Hepatocyte (in vitro differentiated cells): ENCODE measurements around the gene NR2C2. TPM values are rescaled to one million over a fixed set of nuclear protein-coding genes. Genes with fewer than 3 reads are reported as not detected.

Source experiments
- DNase-seq: peaks from one replicate; pipeline ENCODE4 v3.0.0-alpha.2; 2016; ENCODE audit warnings: low spot score
- H2AFZ ChIP-seq: fragments of 200-600 bp; sonication (generic); 2 replicates; pipeline ENCODE4 v1.6.0; 2016; ENCODE audit warnings: antibody characterized with exemption, mild to moderate bottlenecking
- H3K27ac ChIP-seq: fragments of 200-600 bp; sonication (generic); 2 replicates; pipeline ENCODE4 v1.5.1; 2016; ENCODE audit warnings: mild to moderate bottlenecking
- H3K27me3 ChIP-seq: fragments of 200-600 bp; sonication (generic); 2 replicates; pipeline ENCODE4 v1.6.1; 2016
- H3K36me3 ChIP-seq: fragments of 200-600 bp; sonication (generic); replicated peaks from 2 replicates; pipeline ENCODE4 v1.5.1; 2016; ENCODE audit warnings: low read depth; ENCODE audit not compliant: insufficient read depth
- H3K4me1 ChIP-seq: fragments of 200-600 bp; sonication (generic); 2 replicates; pipeline ENCODE4 v1.5.1; 2016; ENCODE audit warnings: mild to moderate bottlenecking, moderate library complexity; ENCODE audit not compliant: insufficient read depth
- H3K4me2 ChIP-seq: fragments of 200-600 bp; sonication (generic); 2 replicates; pipeline ENCODE4 v1.6.0; 2016
- H3K4me3 ChIP-seq: fragments of 200-600 bp; sonication (generic); 2 replicates; pipeline ENCODE4 v1.5.1; 2016; ENCODE audit warnings: mild to moderate bottlenecking
- H3K79me2 ChIP-seq: fragments of 200-600 bp; sonication (generic); 2 replicates; pipeline ENCODE4 v1.6.0; 2017; ENCODE audit warnings: mild to moderate bottlenecking
- H3K9me2 ChIP-seq: fragments of 200-600 bp; sonication (generic); replicated peaks from 2 replicates; pipeline ENCODE4 v1.6.0; 2017; ENCODE audit warnings: mild to moderate bottlenecking; ENCODE audit not compliant: insufficient read depth
- H3K9me3 ChIP-seq: fragments of 200-600 bp; sonication (generic); 2 replicates; pipeline ENCODE4 v1.5.1; 2016; ENCODE audit warnings: low read depth, mild to moderate bottlenecking
- H4K20me1 ChIP-seq: fragments of 200-600 bp; sonication (generic); 2 replicates; pipeline ENCODE4 v1.6.0; 2016; ENCODE audit warnings: mild to moderate bottlenecking; ENCODE audit not compliant: insufficient read depth, poor library complexity, severe bottlenecking
- EZH2 ChIP-seq: fragments of 200-600 bp; sonication (generic); IDR thresholded peaks from 2 replicates; pipeline ENCODE4 v1.6.1; 2016; ENCODE audit warnings: antibody characterized with exemption, mild to moderate bottlenecking, borderline replicate concordance
- EZH2phosphoT487 ChIP-seq: fragments of 200-600 bp; sonication (generic); IDR thresholded peaks from one replicate; pipeline ENCODE4 v1.6.1; 2018; ENCODE audit warnings: antibody characterized with exemption, mild to moderate bottlenecking, low read depth, moderate library complexity; ENCODE audit not compliant: unreplicated experiment, severe bottlenecking
- WGBS: methylation state at CpG from one replicate; pipeline ENCODE4 v1.1.6; 2016; ENCODE audit warnings: low lambda C conversion rate; ENCODE audit errors: missing lambda C conversion rate; 5-methylcytosine and 5-hydroxymethylcytosine counted together
- polyA plus RNA-seq: library from polyadenylated mRNA; unstranded; fragments of >200 nt; fragmentation: Nextera tagmentation; extraction: Ambion mirVana; gene quantifications from 2 replicates; pipeline ENCODE4 v1.2.1, GENCODE V29; 2016
- total RNA-seq: library from RNA; depleted of rRNA; stranded (reverse); fragments of >200 nt; gene quantifications from 2 replicates; pipeline ENCODE4 v1.2.3, GENCODE V29; 2014
- TF ChIP-seq, protein P1 (sequence below): fragments of 200-600 bp; sonication (generic); IDR thresholded peaks from 2 replicates; pipeline ENCODE4 v1.5.1; 2016; ENCODE audit warnings: antibody characterized with exemption, mild to moderate bottlenecking; ENCODE audit not compliant: poor library complexity

Gene NR2C2
- total and polyA plus RNA-seq, 2 experiments from 2014 or later: 14.7 to 29.6 TPM

DNA sequence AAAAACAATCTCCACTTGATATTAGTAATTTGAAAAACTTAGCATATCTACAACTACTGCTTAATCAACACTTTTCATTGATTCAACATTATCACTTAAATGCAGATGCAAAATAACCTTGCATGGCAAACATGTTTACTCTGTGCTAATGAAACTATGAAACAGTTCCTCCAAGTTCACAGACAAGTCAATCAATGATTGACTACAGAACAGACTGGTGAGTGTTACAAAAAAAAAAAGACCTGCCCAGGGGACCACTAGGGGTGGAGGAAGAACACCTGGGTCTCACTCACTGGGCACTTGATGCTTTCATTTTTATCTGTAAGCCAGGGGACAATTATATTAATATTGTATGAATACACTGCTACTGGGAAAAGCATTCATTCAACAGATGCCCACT lies 4.3 kb upstream of the NR2C2 start:
- Histone ChIP-seq H3K4me2 (peak overlapping the region; percentile 42), H3K27ac (peak overlapping the region; percentile 45), H3K36me3 (no peaks in the 10 kb centered on the region), H3K4me3 (no peak overlapping the region), H3K9me3 (no peaks in the 10 kb centered on the region), H4K20me1 (peaks cover 9% of the 10 kb centered on the region), H3K9me2 (no peaks in the 10 kb centered on the region), H3K4me1 (peaks cover 24% of the 10 kb centered on the region), H2AFZ (no peak overlapping the region), H3K79me2 (peaks cover 73% of the 10 kb centered on the region), H3K27me3 (no peaks in the 10 kb centered on the region)
- DNase-seq: no peak
- no peak for TF ChIP-seq EZH2
- TF ChIP-seq EZH2phosphoT487: no peak
- TF ChIP-seq, protein P1, sequence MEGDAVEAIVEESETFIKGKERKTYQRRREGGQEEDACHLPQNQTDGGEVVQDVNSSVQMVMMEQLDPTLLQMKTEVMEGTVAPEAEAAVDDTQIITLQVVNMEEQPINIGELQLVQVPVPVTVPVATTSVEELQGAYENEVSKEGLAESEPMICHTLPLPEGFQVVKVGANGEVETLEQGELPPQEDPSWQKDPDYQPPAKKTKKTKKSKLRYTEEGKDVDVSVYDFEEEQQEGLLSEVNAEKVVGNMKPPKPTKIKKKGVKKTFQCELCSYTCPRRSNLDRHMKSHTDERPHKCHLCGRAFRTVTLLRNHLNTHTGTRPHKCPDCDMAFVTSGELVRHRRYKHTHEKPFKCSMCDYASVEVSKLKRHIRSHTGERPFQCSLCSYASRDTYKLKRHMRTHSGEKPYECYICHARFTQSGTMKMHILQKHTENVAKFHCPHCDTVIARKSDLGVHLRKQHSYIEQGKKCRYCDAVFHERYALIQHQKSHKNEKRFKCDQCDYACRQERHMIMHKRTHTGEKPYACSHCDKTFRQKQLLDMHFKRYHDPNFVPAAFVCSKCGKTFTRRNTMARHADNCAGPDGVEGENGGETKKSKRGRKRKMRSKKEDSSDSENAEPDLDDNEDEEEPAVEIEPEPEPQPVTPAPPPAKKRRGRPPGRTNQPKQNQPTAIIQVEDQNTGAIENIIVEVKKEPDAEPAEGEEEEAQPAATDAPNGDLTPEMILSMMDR: no peak

DNA sequence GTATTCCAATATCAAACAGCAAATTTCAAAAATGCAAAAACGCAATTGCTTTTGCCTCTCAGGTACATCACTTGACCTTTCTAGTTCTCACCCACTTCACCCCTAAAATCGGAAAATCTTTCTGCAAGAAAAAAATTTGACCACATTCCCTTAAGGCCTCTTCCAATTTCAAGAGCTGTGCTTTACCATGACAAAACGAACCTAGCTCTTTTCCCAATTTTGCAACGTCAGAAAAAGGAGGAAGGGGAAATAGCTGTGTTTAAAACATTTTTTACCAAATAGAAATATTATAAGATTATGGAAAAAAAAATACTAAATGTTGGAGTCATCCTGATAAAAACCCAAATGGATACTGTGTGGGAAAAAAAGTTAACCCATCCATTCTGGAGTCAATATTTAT lies 1.1 kb upstream of the NR2C2 start:
- no peaks in the 10 kb centered on the region for H3K36me3 ChIP-seq
- H3K4me2 ChIP-seq: peak overlapping the region; percentile 89
- TF ChIP-seq, protein P1: no peak
- TF ChIP-seq EZH2phosphoT487 (no peak), EZH2 (no peak)
- peak overlapping the region; percentile 98 for H3K27ac ChIP-seq
- no peak for DNase-seq
- no peaks in the 10 kb centered on the region for H3K27me3 ChIP-seq
- peak overlapping the region; percentile 45 for H3K4me3 ChIP-seq
- peaks cover 31% of the 10 kb centered on the region for H3K4me1 ChIP-seq
- H2AFZ ChIP-seq: no peak overlapping the region
- peaks cover 9% of the 10 kb centered on the region for H4K20me1 ChIP-seq
- 39% methylated on average over 4 of the region's 4 CpGs for WGBS
- peaks cover 80% of the 10 kb centered on the region for H3K79me2 ChIP-seq
- no peaks in the 10 kb centered on the region for H3K9me2 ChIP-seq
- H3K9me3 ChIP-seq: no peaks in the 10 kb centered on the region

DNA sequence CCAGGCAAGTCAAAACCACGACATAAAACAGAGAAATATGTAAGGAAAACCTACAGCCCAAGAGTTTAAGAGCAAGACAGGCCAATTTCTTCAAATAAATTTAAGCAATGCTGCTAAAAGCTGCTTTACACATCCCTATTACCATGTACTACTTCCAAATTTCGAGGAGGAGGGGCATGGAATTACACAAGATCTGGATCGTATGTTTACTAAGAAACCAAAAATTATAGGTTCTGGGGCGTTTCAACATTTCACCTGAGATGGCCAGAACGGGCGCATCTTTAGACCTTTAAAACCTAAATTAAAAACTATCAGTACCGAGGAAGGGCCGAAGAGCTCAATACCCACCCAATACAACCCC lies 664 bp upstream of the NR2C2 start:
- peak overlapping the region; percentile 45 for H3K4me3 ChIP-seq
- no peaks in the 10 kb centered on the region for H3K27me3 ChIP-seq
- H3K27ac ChIP-seq: peak overlapping the region; percentile 98
- H2AFZ ChIP-seq: peak overlapping the region; percentile 76
- peaks cover 80% of the 10 kb centered on the region for H3K79me2 ChIP-seq
- H4K20me1 ChIP-seq: peaks cover 9% of the 10 kb centered on the region
- DNase-seq: no peak
- H3K36me3 ChIP-seq: no peaks in the 10 kb centered on the region
- no peak for TF ChIP-seq EZH2phosphoT487
- TF ChIP-seq, protein P1: no peak
- no peak for TF ChIP-seq EZH2
- H3K9me2 ChIP-seq: no peaks in the 10 kb centered on the region
- H3K9me3 ChIP-seq: no peaks in the 10 kb centered on the region
- H3K4me2 ChIP-seq: peak overlapping the region; percentile 89
- peaks cover 29% of the 10 kb centered on the region for H3K4me1 ChIP-seq
- WGBS: 2% methylated on average over 8 of the region's 8 CpGs

DNA sequence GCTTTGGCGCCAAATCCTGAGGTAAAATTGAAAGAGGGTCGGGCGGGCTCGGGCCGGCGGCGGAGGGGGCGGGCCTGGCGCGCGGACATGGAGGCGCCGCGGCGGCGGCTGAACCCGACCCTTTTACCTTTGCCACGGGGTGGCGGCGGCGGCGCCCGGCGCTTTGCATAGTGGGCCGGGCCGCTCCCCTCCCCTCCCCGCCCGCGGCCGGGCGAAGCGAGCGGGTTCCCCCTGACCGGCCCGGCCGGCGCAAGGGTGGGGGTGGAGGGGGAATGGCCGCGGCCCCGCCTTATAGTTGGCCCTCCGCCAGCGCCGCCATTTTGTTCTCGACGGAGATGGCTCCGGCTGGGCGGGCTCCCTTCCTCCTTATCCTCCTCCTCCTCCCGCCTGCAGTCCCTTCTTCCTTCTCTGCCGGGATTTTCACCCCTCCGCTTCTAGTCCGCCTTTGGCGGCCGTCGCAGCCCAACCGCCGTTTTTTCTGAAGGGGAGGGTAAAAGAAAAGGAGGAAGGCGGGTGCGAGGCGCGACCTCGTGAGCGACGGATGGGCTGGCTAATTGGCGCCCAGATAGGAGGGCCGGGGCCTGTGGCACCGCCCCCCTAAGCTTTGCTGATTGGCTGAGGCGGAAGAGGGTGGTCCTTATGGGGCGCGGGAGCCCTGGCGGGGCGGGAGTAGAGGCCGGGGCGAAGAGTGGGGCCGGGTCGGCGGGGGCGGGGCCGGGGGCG lies 664 bp downstream of the NR2C2 start:
- DNase-seq: peak; percentile 99
- H3K4me3 ChIP-seq: peak overlapping the region; percentile 45
- peak overlapping the region; percentile 89 for H3K4me2 ChIP-seq
- TF ChIP-seq, protein P1: no peak
- TF ChIP-seq EZH2 (no peak), EZH2phosphoT487 (no peak)
- H4K20me1 ChIP-seq: peaks cover 14% of the 10 kb centered on the region
- no peaks in the 10 kb centered on the region for H3K27me3 ChIP-seq
- H3K79me2 ChIP-seq: peaks cover 85% of the 10 kb centered on the region
- 1% methylated on average over 45 of the region's 79 CpGs for WGBS
- H3K36me3 ChIP-seq: no peaks in the 10 kb centered on the region
- H2AFZ ChIP-seq: peak overlapping the region; percentile 51
- peak overlapping the region; percentile 98 for H3K27ac ChIP-seq
- no peaks in the 10 kb centered on the region for H3K9me3 ChIP-seq
- peaks cover 17% of the 10 kb centered on the region for H3K4me1 ChIP-seq
- no peaks in the 10 kb centered on the region for H3K9me2 ChIP-seq
